Measurements from ENCODE around the gene KCNJ9. TPM values are rescaled to one million over a fixed set of nuclear protein-coding genes. Genes with fewer than 3 reads are reported as not detected.

KCNJ9 gene
- total RNA-seq, 3 donors from 2014 or later (not counting 1 experiment from before 2014, with no cell fraction given): not detected

GRCh38 chr1:160092366-160093068 lies 11.2 kb downstream of the KCNJ9 start:
- Mint-ChIP-seq H3K4me3 (no peak overlapping the region), H3K4me1 (peaks cover 5 to 26% of the 10 kb centered on the region in 2 donors), H3K36me3 (peaks cover 8% of the 10 kb centered on the region), H3K9me3 (no peaks in the 10 kb centered on the region), H3K27ac (no peak overlapping the region), H3K27me3 (ENCODE audit: low read depth in 2 of 2) (no peaks in the 10 kb centered on the region)
- peaks cover 46% of the 10 kb centered on the region for H3K36me3 ChIP-seq (ENCODE audit: control insufficient read depth, insufficient read depth, low read length)
- peaks cover 14% of the 10 kb centered on the region for H3K4me1 ChIP-seq (ENCODE audit: control insufficient read depth, insufficient read depth, low read length)
- intact Hi-C loops (cut with micrococcal nuclease): no loop called here
- DNase-seq: no peak
- H3K9me3 ChIP-seq (ENCODE audit: control insufficient read depth, insufficient read depth, low read length): no peaks in the 10 kb centered on the region
- no peak for ATAC-seq
- 98% methylated on average over 32 of the region's 32 CpGs for WGBS (ENCODE audit: insufficient coverage)
- no peak for TF ChIP-seq CTCF (IDR thresholded peaks at IDR 0.05)
- no peak overlapping the region for H3K4me3 ChIP-seq (ENCODE audit: low read length)
- H3K27me3 ChIP-seq (ENCODE audit: control insufficient read depth, insufficient read depth, low read length): no peaks in the 10 kb centered on the region
- H3K27ac ChIP-seq (ENCODE audit: low read length): no peak overlapping the region

GRCh38 chr1:160093069-160093395 lies 11.7 kb downstream of the KCNJ9 start:
- H3K4me3 Mint-ChIP-seq: no peak overlapping the region
- H3K4me1 Mint-ChIP-seq: peaks cover 10 to 31% of the 10 kb centered on the region in 2 donors
- ATAC-seq (no peak), DNase-seq (no peak)
- peaks cover 19% of the 10 kb centered on the region for H3K4me1 ChIP-seq (ENCODE audit: control insufficient read depth, insufficient read depth, low read length)
- H3K27me3 ChIP-seq (ENCODE audit: control insufficient read depth, insufficient read depth, low read length): no peaks in the 10 kb centered on the region
- H3K36me3 Mint-ChIP-seq: peaks cover 8% of the 10 kb centered on the region
- H3K36me3 ChIP-seq (ENCODE audit: control insufficient read depth, insufficient read depth, low read length): peaks cover 46% of the 10 kb centered on the region
- H3K27me3 Mint-ChIP-seq (ENCODE audit: low read depth in 2 of 2): no peaks in the 10 kb centered on the region
- no peak overlapping the region for H3K27ac ChIP-seq (ENCODE audit: low read length)
- H3K4me3 ChIP-seq (ENCODE audit: low read length): no peak overlapping the region
- H3K27ac Mint-ChIP-seq: no peak overlapping the region
- no peak for TF ChIP-seq CTCF (IDR thresholded peaks at IDR 0.05)
- WGBS (ENCODE audit: insufficient coverage): 77% methylated on average over 9 of the region's 9 CpGs
- no peaks in the 10 kb centered on the region for H3K9me3 ChIP-seq (ENCODE audit: control insufficient read depth, insufficient read depth, low read length)
- intact Hi-C loops (cut with micrococcal nuclease): no loop called here
- H3K9me3 Mint-ChIP-seq: no peaks in the 10 kb centered on the region

- peaks cover 21% of the 10 kb centered on the region for H3K4me1 ChIP-seq (ENCODE audit: control insufficient read depth, insufficient read depth, low read length)
- no peaks in the 10 kb centered on the region for H3K9me3 ChIP-seq (ENCODE audit: control insufficient read depth, insufficient read depth, low read length)
- ATAC-seq (no peak), DNase-seq (no peak)
- Mint-ChIP-seq H3K36me3 (peaks cover under 1% of the 10 kb centered on the region), H3K27ac (no peak overlapping the region), H3K9me3 (no peaks in the 10 kb centered on the region), H3K27me3 (ENCODE audit: low read depth in 2 of 2) (no peaks in the 10 kb centered on the region), H3K4me3 (no peak overlapping the region), H3K4me1 (peaks cover 11 to 31% of the 10 kb centered on the region in 2 donors)
- no peaks in the 10 kb centered on the region for H3K27me3 ChIP-seq (ENCODE audit: control insufficient read depth, insufficient read depth, low read length)
- 95% methylated on average over 21 of the region's 21 CpGs for WGBS (ENCODE audit: insufficient coverage)
- H3K36me3 ChIP-seq (ENCODE audit: control insufficient read depth, insufficient read depth, low read length): peaks cover 41% of the 10 kb centered on the region
- TF ChIP-seq CTCF (IDR thresholded peaks at IDR 0.05): no peak
- no peak overlapping the region for H3K27ac ChIP-seq (ENCODE audit: low read length)
- intact Hi-C loops (cut with micrococcal nuclease): no loop called here
- no peak overlapping the region for H3K4me3 ChIP-seq (ENCODE audit: low read length)
Measured at GRCh38 chr1:160093624-160094290, 12.4 kb downstream of the KCNJ9 start.
